Trophoblast cell (in vitro differentiated cells and primary cell): ENCODE measurements around the gene FLII.

ENCODE experiments used
- DNase-seq, 2 donors: peaks; one replicate each; pipeline ENCODE4 v3.0.0-alpha.2; 2016
- H2AFZ ChIP-seq: 2 replicates; pipeline ENCODE4 v1.6.1; 2013; ENCODE audit warnings: low read length, moderate library complexity, mild to moderate bottlenecking; ENCODE audit not compliant: insufficient read depth, poor library complexity
- H2AK5ac ChIP-seq: 2 replicates; pipeline ENCODE4 v1.6.1; 2013; ENCODE audit warnings: mild to moderate bottlenecking, low read length
- H2BK120ac ChIP-seq: 2 replicates; pipeline ENCODE4 v1.6.1; 2013; ENCODE audit warnings: low read length, mild to moderate bottlenecking, moderate library complexity; ENCODE audit not compliant: insufficient read depth, poor library complexity
- H2BK12ac ChIP-seq: 2 replicates; pipeline ENCODE4 v1.6.1; 2013; ENCODE audit warnings: mild to moderate bottlenecking, low read length, moderate library complexity
- H2BK5ac ChIP-seq: 2 replicates; pipeline ENCODE4 v1.6.1; 2013; ENCODE audit warnings: low read length, low read depth, moderate library complexity, mild to moderate bottlenecking; ENCODE audit not compliant: poor library complexity
- H3K14ac ChIP-seq: 2 replicates; pipeline ENCODE4 v1.6.1; 2013; ENCODE audit warnings: mild to moderate bottlenecking, low read length
- H3K18ac ChIP-seq: 2 replicates; pipeline ENCODE4 v1.6.1; 2013; ENCODE audit warnings: mild to moderate bottlenecking, low read length
- H3K23ac ChIP-seq: 2 replicates; pipeline ENCODE4 v1.6.1; 2013; ENCODE audit warnings: low read length
- H3K27ac ChIP-seq: 2 replicates; pipeline ENCODE4 v1.5.1; 2013; ENCODE audit warnings: low read depth, mild to moderate bottlenecking, inconsistent platforms, low read length, moderate library complexity
- H3K27me3 ChIP-seq: 2 replicates; pipeline ENCODE4 v1.6.1; 2013; ENCODE audit warnings: inconsistent platforms, mild to moderate bottlenecking, low read length, moderate library complexity; ENCODE audit not compliant: insufficient read depth
- H3K36me3 ChIP-seq, 2 experiments: 1 replicate in 1 of 2; 2 replicates in 1 of 2; pipeline ENCODE4 v1.6.1; 2013; ENCODE audit warnings: low read length in 2 of 2, mild to moderate bottlenecking in 2 of 2, moderate library complexity in 1 of 2; ENCODE audit not compliant: insufficient read depth in 2 of 2, control insufficient read depth in 1 of 2
- H3K4ac ChIP-seq: 2 replicates; pipeline ENCODE4 v1.6.1; 2013; ENCODE audit warnings: low read depth, mild to moderate bottlenecking, low read length, moderate library complexity
- H3K4me1 ChIP-seq, 2 experiments: 1 replicate in 1 of 2; 2 replicates in 1 of 2; pipeline ENCODE4 v1.6.1; 2013; ENCODE audit warnings: low read length in 2 of 2, mild to moderate bottlenecking in 2 of 2, moderate library complexity in 1 of 2; ENCODE audit not compliant: insufficient read depth in 2 of 2, control insufficient read depth in 1 of 2
- H3K4me2 ChIP-seq: 2 replicates; pipeline ENCODE4 v1.6.1; 2013; ENCODE audit warnings: inconsistent platforms, mild to moderate bottlenecking, low read length, moderate library complexity
- H3K4me3 ChIP-seq: 2 replicates; pipeline ENCODE4 v1.5.1; 2013; ENCODE audit warnings: mild to moderate bottlenecking, low read depth, low read length, inconsistent platforms
- H3K79me1 ChIP-seq: one replicate; pipeline ENCODE4 v1.6.1; 2013; ENCODE audit warnings: low read length
- H3K79me2 ChIP-seq: 2 replicates; pipeline ENCODE4 v1.6.1; 2013; ENCODE audit warnings: low read length, mild to moderate bottlenecking; ENCODE audit not compliant: control insufficient read depth, insufficient read depth, poor library complexity
- H3K9ac ChIP-seq: 2 replicates; pipeline ENCODE4 v1.6.1; 2013; ENCODE audit warnings: mild to moderate bottlenecking, low read length
- H3K9me3 ChIP-seq: 2 replicates; pipeline ENCODE4 v1.6.1; 2013; ENCODE audit warnings: low read depth, mild to moderate bottlenecking, control low read depth, inconsistent platforms, low read length; ENCODE audit not compliant: insufficient read depth
- H4K12ac ChIP-seq: 2 replicates; pipeline ENCODE4 v1.6.1; 2013; ENCODE audit warnings: low read depth, mild to moderate bottlenecking, low read length, moderate library complexity
- H4K8ac ChIP-seq: 2 replicates; pipeline ENCODE4 v1.6.1; 2013; ENCODE audit warnings: low read depth, mild to moderate bottlenecking, low read length, moderate library complexity
- H4K91ac ChIP-seq: one replicate; pipeline ENCODE4 v1.6.1; 2013; ENCODE audit warnings: low read depth, mild to moderate bottlenecking, low read length, moderate library complexity
- WGBS: extraction: QIAGEN DNeasy Blood & Tissue Kit; methylation state at CpG from one replicate; pipeline ENCODE4 v1.1.7; 2013; ENCODE audit warnings: missing lambda C conversion rate; ENCODE audit not compliant: insufficient read length, insufficient coverage; ENCODE audit errors: extremely low coverage; 5-methylcytosine and 5-hydroxymethylcytosine counted together

Gene FLII

DNA sequence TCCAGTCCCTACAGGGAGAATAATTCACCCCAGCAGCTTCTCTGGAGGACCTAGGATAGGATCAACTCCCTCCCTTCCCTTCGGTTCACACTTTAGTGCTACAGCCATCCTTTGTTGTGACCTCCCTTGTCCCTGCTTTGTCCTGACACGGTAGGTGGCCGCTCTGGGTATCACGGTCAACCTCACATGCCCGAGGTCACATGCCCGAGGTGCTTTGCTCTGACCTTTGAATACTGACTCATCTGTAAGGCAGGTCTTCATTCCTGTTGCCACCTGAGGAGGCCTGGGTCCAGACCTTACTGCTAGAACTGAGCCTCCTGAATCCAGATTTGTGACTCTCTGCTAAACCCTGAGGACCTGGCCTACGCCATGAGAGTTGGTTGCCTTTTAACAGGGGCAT is 55.2 kb downstream of the FLII start:
- no peak overlapping the region for H4K91ac ChIP-seq
- no peak overlapping the region for H2BK12ac ChIP-seq
- H3K4ac ChIP-seq, result no peak overlapping the region
- no peaks in the 10 kb centered on the region for H3K79me1 ChIP-seq
- no peaks in the 10 kb centered on the region for H3K27me3 ChIP-seq
- peaks cover 6% of the 10 kb centered on the region in 2 experiments for H3K4me1 ChIP-seq
- H3K36me3 ChIP-seq, result peaks cover 39 to 50% of the 10 kb centered on the region in 2 experiments
- H4K8ac ChIP-seq, result no peak overlapping the region
- no peak overlapping the region for H3K23ac ChIP-seq
- no peak overlapping the region for H3K18ac ChIP-seq
- no peak overlapping the region for H3K27ac ChIP-seq
- H2AFZ ChIP-seq, result no peak overlapping the region
- H3K4me2 ChIP-seq, result no peak overlapping the region
- no peaks in the 10 kb centered on the region for H3K79me2 ChIP-seq
- no peaks in the 10 kb centered on the region for H3K9me3 ChIP-seq
- DNase-seq, result peak; percentile 80
- no peak overlapping the region for H2BK120ac ChIP-seq
- no peak overlapping the region for H4K12ac ChIP-seq
- no peak overlapping the region for H3K4me3 ChIP-seq
- no peak overlapping the region for H2BK5ac ChIP-seq
- no peak overlapping the region for H3K14ac ChIP-seq
- no CpG with 5 or more reads among the region's 7 CpGs for WGBS
- no peak overlapping the region for H3K9ac ChIP-seq
- no peak overlapping the region for H2AK5ac ChIP-seq

DNA sequence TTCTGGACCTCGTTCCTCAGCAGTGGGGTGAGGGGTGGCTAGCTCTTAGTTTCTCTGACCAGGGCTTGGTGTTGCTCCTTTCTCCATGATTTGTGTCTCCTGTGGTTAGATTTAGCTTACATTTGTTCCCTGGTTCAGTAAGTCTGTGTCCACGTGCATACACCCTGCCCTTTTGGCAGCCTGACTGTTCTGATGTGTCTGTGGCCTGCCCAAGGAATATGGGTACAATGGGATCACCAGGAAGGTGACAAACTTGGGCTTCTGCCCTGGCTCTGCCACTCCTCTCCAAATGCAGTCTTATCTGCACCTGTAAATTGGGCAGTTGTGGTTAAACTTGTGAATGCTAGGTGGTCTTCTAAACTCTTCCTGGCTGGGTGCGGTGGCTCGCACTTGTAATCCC is 57.4 kb downstream of the FLII start:
- Histone ChIP-seq H2BK5ac (no peak overlapping the region), H2BK12ac (no peak overlapping the region), H4K12ac (no peak overlapping the region), H2AFZ (no peak overlapping the region), H3K4me3 (no peak overlapping the region), H3K18ac (no peak overlapping the region), H2BK120ac (no peak overlapping the region), H3K4me1 (peaks cover 6% of the 10 kb centered on the region in 2 experiments), H3K79me1 (no peaks in the 10 kb centered on the region), H3K36me3 (peaks cover 39 to 53% of the 10 kb centered on the region in 2 experiments), H2AK5ac (no peak overlapping the region), H4K8ac (no peak overlapping the region), H3K27me3 (no peaks in the 10 kb centered on the region), H3K4ac (no peak overlapping the region), H3K14ac (no peak overlapping the region), H3K27ac (no peak overlapping the region), H3K9ac (no peak overlapping the region), H3K23ac (no peak overlapping the region), H3K79me2 (no peaks in the 10 kb centered on the region), H3K4me2 (no peak overlapping the region), H3K9me3 (no peaks in the 10 kb centered on the region), H4K91ac (no peak overlapping the region)
- DNase-seq, result no peak
- no CpG with 5 or more reads among the region's 4 CpGs for whole genome bisulfite sequencing

DNA sequence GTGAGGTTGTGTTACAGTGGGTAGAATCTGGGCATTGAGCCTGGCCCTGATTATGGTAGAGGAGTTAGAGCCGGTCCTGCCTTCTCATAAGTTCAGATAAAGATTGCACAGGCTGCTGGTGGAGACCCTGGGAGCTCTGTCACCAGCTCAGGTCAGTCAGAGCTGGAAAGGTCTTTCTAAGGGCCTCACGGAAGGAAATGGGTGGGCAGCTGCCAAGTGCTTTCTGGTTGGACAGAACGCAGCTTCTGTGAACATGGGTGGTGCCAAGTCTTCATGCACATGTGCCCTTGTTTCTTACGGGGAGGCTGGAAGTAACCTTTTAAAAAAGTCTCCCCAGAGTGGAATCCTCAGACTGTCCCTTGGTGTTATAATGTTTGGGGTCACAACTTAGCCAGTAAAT is 60.0 kb downstream of the FLII start:
- H4K91ac ChIP-seq, result no peak overlapping the region
- no peak overlapping the region for H4K12ac ChIP-seq
- no peak for DNase-seq
- H3K79me1 ChIP-seq, result no peaks in the 10 kb centered on the region
- no peak overlapping the region for H3K27ac ChIP-seq
- H3K23ac ChIP-seq, result no peak overlapping the region
- no peak overlapping the region for H3K18ac ChIP-seq
- no peak overlapping the region for H2BK5ac ChIP-seq
- H2BK12ac ChIP-seq, result no peak overlapping the region
- no peaks in the 10 kb centered on the region for H3K27me3 ChIP-seq
- H3K4me1 ChIP-seq, result peaks cover 8 to 13% of the 10 kb centered on the region in 2 experiments
- no peaks in the 10 kb centered on the region for H3K79me2 ChIP-seq
- no peak overlapping the region for H3K4ac ChIP-seq
- H3K9me3 ChIP-seq, result no peaks in the 10 kb centered on the region
- H3K14ac ChIP-seq, result no peak overlapping the region
- H2AK5ac ChIP-seq, result no peak overlapping the region
- no peak overlapping the region for H2AFZ ChIP-seq
- H4K8ac ChIP-seq, result no peak overlapping the region
- H3K36me3 ChIP-seq, result peaks cover 33 to 47% of the 10 kb centered on the region in 2 experiments
- H3K4me2 ChIP-seq, result no peak overlapping the region
- WGBS, result no CpG with 5 or more reads among the region's 4 CpGs
- H3K9ac ChIP-seq, result no peak overlapping the region
- H2BK120ac ChIP-seq, result no peak overlapping the region
- H3K4me3 ChIP-seq, result no peak overlapping the region

DNA sequence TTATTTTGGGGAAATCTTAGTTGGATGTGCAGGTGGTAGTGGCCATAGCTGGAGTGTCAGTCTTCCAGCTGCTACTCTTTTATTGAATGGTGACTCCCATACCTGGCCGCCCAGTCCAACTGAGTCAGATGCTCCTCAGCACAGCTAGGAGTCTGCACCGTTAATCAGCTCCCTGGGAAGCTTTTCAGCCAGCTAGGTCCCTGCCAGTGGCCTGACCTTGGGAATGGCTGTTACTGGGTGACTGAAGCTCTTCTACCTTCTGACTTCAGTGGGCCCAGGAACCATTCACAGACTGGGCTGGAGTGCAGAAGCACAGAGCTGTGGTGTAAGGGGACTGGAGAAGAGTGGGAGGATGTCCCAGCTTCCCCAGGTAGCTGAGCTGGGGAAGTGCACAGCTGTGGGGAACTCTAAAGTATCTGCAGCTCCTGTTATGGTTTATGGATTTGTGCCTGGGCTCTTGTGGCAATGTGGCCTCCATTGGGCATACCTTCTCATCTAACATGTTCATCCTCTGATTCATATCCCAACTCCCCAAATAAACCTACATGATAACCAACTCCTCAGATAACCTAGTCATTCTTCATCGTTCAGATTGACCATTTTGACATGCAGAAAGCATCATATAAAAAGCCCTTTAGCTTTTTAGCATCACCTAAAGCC is 60.9 kb downstream of the FLII start:
- H3K27ac ChIP-seq, result no peak overlapping the region
- no peaks in the 10 kb centered on the region for H3K79me2 ChIP-seq
- H3K9ac ChIP-seq, result no peak overlapping the region
- H3K79me1 ChIP-seq, result no peaks in the 10 kb centered on the region
- no peak overlapping the region for H4K91ac ChIP-seq
- no peaks in the 10 kb centered on the region for H3K9me3 ChIP-seq
- no peak overlapping the region for H2AK5ac ChIP-seq
- H2BK5ac ChIP-seq, result no peak overlapping the region
- H3K23ac ChIP-seq, result no peak overlapping the region
- H2AFZ ChIP-seq, result no peak overlapping the region
- no peak overlapping the region for H4K12ac ChIP-seq
- no peak overlapping the region for H3K4me3 ChIP-seq
- H3K4ac ChIP-seq, result no peak overlapping the region
- peaks cover 3 to 7% of the 10 kb centered on the region in 2 experiments for H3K4me1 ChIP-seq
- WGBS, result no CpG with 5 or more reads among the region's 3 CpGs
- H3K36me3 ChIP-seq, result peaks cover 35 to 48% of the 10 kb centered on the region in 2 experiments
- H3K18ac ChIP-seq, result peak overlapping the region; percentile 17
- no peaks in the 10 kb centered on the region for H3K27me3 ChIP-seq
- no peak overlapping the region for H4K8ac ChIP-seq
- DNase-seq, result no peak
- no peak overlapping the region for H2BK12ac ChIP-seq
- no peak overlapping the region for H3K4me2 ChIP-seq
- H2BK120ac ChIP-seq, result no peak overlapping the region
- no peak overlapping the region for H3K14ac ChIP-seq
